ENCODE data around the gene PLCL2. TPM values are rescaled to one million over a fixed set of nuclear protein-coding genes. Genes with fewer than 3 reads are reported as not detected.

PLCL2 gene
- total RNA-seq, 1 experiment from 2014 or later: 0.07 TPM

DNA sequence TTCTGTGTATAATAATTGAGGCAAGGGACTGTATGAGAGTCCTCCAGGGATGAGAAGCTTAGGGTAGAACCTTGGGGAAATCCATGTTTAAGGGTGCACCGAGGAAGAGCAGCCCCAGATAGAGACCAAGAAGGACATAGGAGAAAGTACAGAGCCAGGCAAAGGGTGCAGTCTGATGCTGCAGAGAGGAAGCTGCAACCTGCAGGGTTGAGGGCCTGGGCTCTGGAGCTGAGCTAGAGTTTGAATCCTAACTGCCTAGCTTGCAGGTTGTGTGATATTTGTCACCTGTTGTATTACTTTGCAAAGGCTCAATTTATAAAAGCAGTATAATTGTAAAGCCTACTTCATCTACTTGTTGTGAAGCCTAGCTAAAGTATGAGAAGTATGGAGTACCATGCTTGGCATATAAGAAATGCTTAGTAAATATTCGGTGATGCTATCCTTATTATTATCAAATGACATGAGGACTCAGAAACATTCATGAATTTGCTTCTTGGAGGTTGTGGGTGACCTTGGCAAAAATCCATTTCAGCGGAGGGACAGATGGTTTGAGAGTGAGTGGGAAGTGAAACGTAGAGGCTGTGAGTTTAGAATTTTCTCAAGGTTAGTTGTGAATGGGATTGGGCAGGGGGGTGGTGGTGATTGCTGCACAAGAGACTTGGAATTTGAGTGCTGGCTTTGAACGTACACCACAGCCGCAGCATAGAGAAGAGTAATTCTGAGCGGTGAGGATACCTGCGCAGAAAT lies 43.8 kb downstream of the PLCL2 start:
- peaks cover 6% of the 10 kb centered on the region for H3K27me3 Mint-ChIP-seq (ENCODE audit: insufficient read depth, unreplicated experiment)
- no peak for DNase-seq
- BruUV-seq (replicated peaks): no TSS peak
- ChIA-PET POLR2A (no interaction called here), CTCF (no interaction called here)
- H3K27me3 ChIP-seq (replicated peaks; ENCODE audit: control insufficient read depth, insufficient read depth, low read length): no peaks in the 10 kb centered on the region; the same call in 1 of the 2 replicates
- H3K27ac Mint-ChIP-seq (ENCODE audit: unreplicated experiment): no peak overlapping the region
- no peak overlapping the region for H3K4me3 Mint-ChIP-seq (ENCODE audit: unreplicated experiment)
- H3K4me1 ChIP-seq: no peaks in the 10 kb centered on the region
- no peaks in the 10 kb centered on the region for H3K9me3 Mint-ChIP-seq (ENCODE audit: unreplicated experiment)
- intact Hi-C loops (cut with micrococcal nuclease; ENCODE audit: unreplicated experiment): loop anchor here (10.0 kb wide), 1 partner anchor 306 kb away; no protein-coding TSS in a partner anchor
- TF ChIP-seq, protein P1, sequence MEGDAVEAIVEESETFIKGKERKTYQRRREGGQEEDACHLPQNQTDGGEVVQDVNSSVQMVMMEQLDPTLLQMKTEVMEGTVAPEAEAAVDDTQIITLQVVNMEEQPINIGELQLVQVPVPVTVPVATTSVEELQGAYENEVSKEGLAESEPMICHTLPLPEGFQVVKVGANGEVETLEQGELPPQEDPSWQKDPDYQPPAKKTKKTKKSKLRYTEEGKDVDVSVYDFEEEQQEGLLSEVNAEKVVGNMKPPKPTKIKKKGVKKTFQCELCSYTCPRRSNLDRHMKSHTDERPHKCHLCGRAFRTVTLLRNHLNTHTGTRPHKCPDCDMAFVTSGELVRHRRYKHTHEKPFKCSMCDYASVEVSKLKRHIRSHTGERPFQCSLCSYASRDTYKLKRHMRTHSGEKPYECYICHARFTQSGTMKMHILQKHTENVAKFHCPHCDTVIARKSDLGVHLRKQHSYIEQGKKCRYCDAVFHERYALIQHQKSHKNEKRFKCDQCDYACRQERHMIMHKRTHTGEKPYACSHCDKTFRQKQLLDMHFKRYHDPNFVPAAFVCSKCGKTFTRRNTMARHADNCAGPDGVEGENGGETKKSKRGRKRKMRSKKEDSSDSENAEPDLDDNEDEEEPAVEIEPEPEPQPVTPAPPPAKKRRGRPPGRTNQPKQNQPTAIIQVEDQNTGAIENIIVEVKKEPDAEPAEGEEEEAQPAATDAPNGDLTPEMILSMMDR (IDR thresholded peaks at IDR 0.05; ENCODE audit: insufficient read depth in 1 of 2, low read depth in 1 of 2, low read length in 1 of 2, severe bottlenecking in 1 of 2, unreplicated experiment in 1 of 2): no peak
- H3K9me3 ChIP-seq: no peaks in the 10 kb centered on the region
- no peaks in the 10 kb centered on the region for H3K4me1 Mint-ChIP-seq (ENCODE audit: low read depth, unreplicated experiment)
- no peak overlapping the region for H3K4me3 ChIP-seq (ENCODE audit: low read depth, low read length)
- H3K36me3 Mint-ChIP-seq (ENCODE audit: insufficient read depth, unreplicated experiment): no peaks in the 10 kb centered on the region
- no peaks in the 10 kb centered on the region for H3K36me3 ChIP-seq (ENCODE audit: control insufficient read depth, insufficient read depth, low read length)

DNA sequence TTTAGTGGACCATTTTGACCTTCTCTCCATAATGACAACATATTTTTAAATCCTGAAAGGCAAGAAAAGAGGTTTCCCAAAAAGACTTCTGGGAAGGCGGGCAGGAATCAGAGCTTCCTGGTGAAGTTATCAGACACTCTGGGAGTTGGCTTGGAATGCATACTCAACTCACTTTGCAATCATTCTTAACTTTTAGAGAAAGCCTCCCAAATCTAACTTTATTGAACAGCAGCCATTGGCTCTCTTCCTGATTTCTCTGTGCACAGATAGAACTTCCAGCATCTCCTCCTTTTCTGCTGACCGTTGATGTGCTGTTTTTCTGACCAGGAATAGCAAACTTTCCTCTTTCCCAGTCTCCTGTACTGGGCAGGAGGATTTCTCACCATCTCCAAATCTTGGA lies 44.6 kb downstream of the PLCL2 start:
- no peaks in the 10 kb centered on the region for H3K36me3 Mint-ChIP-seq (ENCODE audit: insufficient read depth, unreplicated experiment)
- BruUV-seq (replicated peaks): no TSS peak
- H3K27ac Mint-ChIP-seq (ENCODE audit: unreplicated experiment): no peak overlapping the region
- TF ChIP-seq, protein P1 (IDR thresholded peaks at IDR 0.05; ENCODE audit: insufficient read depth in 1 of 2, low read depth in 1 of 2, low read length in 1 of 2, severe bottlenecking in 1 of 2, unreplicated experiment in 1 of 2): no peak
- ChIA-PET CTCF (no interaction called here), POLR2A (no interaction called here)
- Histone ChIP-seq H3K4me1 (no peaks in the 10 kb centered on the region), H3K4me3 (ENCODE audit: low read depth, low read length) (no peak overlapping the region), H3K36me3 (ENCODE audit: control insufficient read depth, insufficient read depth, low read length) (no peaks in the 10 kb centered on the region), H3K27me3 (replicated peaks; ENCODE audit: control insufficient read depth, insufficient read depth, low read length) (no peaks in the 10 kb centered on the region; the same call in none of the 2 replicates), H3K9me3 (no peaks in the 10 kb centered on the region)
- H3K4me1 Mint-ChIP-seq (ENCODE audit: low read depth, unreplicated experiment): no peaks in the 10 kb centered on the region
- no peaks in the 10 kb centered on the region for H3K9me3 Mint-ChIP-seq (ENCODE audit: unreplicated experiment)
- intact Hi-C loops (cut with micrococcal nuclease; ENCODE audit: unreplicated experiment): loop anchor here (10.0 kb wide), 1 partner anchor 305 kb away; no protein-coding TSS in a partner anchor
- peaks cover 6% of the 10 kb centered on the region for H3K27me3 Mint-ChIP-seq (ENCODE audit: insufficient read depth, unreplicated experiment)
- DNase-seq: no peak
- H3K4me3 Mint-ChIP-seq (ENCODE audit: unreplicated experiment): no peak overlapping the region

DNA sequence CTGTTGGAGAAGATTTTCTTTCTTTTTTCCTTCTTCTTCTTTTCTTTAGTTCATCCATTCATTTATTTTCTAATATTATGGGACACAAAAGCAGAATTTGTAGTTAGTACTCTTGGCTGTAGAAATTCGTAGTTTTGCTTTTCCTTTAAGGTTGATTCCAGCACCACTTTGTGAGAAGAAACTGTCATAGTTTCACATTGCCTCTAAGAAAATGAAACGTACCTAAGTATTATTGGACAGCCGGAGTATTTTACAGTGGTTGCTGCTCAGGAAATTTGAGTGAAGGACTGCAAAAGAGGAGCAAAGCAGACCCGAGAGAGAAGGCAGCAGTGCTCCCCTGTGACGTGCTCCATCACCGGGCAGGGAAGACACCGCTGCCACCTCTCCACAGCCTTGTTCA lies 48.1 kb downstream of the PLCL2 start:
- no peaks in the 10 kb centered on the region for H3K9me3 Mint-ChIP-seq (ENCODE audit: unreplicated experiment)
- no peak overlapping the region for H3K4me3 Mint-ChIP-seq (ENCODE audit: unreplicated experiment)
- Histone ChIP-seq H3K4me3 (ENCODE audit: low read depth, low read length) (no peak overlapping the region), H3K9me3 (no peaks in the 10 kb centered on the region), H3K36me3 (ENCODE audit: control insufficient read depth, insufficient read depth, low read length) (no peaks in the 10 kb centered on the region), H3K27me3 (replicated peaks; ENCODE audit: control insufficient read depth, insufficient read depth, low read length) (no peaks in the 10 kb centered on the region; the same call in none of the 2 replicates), H3K4me1 (no peaks in the 10 kb centered on the region)
- H3K27me3 Mint-ChIP-seq (ENCODE audit: insufficient read depth, unreplicated experiment): peaks cover 14% of the 10 kb centered on the region
- POLR2A ChIA-PET: no interaction called here
- BruUV-seq (replicated peaks): no TSS peak
- no peak overlapping the region for H3K27ac Mint-ChIP-seq (ENCODE audit: unreplicated experiment)
- CTCF ChIA-PET: no interaction called here
- no peaks in the 10 kb centered on the region for H3K4me1 Mint-ChIP-seq (ENCODE audit: low read depth, unreplicated experiment)
- no peak for DNase-seq
- intact Hi-C loops (cut with micrococcal nuclease; ENCODE audit: unreplicated experiment): no loop called here
- H3K36me3 Mint-ChIP-seq (ENCODE audit: insufficient read depth, unreplicated experiment): no peaks in the 10 kb centered on the region
- TF ChIP-seq, protein P1 (IDR thresholded peaks at IDR 0.05; ENCODE audit: insufficient read depth in 1 of 2, low read depth in 1 of 2, low read length in 1 of 2, severe bottlenecking in 1 of 2, unreplicated experiment in 1 of 2): no peak
